HTERT RPE-1 (cell line): ENCODE results near the gene PHC1.
"Not testable (repeated sequence)": the region's sequence is repeated elsewhere in the genome, so short reads cannot be mapped to it uniquely, and the experiment has no call there.

Experiments
- in situ Hi-C: fragments of 300-500 bp; cut with MboI; formaldehyde crosslinking; loops from 4 replicates; pipeline ENCODE4 v1.14.3; 2020; ENCODE audit warnings: low sequenced_read_pairs

The PHC1 gene

GRCh38 chr12:8909752-8910151 lies 4.6 kb upstream of the PHC1 start:
- in situ Hi-C loops: no loop called here

GRCh38 chr12:8911606-8912268 lies 2.6 kb upstream of the PHC1 start:
- in situ Hi-C loops: no loop called here

- in situ Hi-C loops: no loop called here
These were observed 1.4 kb upstream of the PHC1 start for GRCh38 chr12:8912914-8913313.

GRCh38 chr12:8913702-8914032 lies 642 bp upstream of the PHC1 start:
- in situ Hi-C loops: no loop called here

- in situ Hi-C loops: no loop called here
These were observed 612 bp downstream of the PHC1 start for GRCh38 chr12:8914716-8915526.

- in situ Hi-C loops: no loop called here
These were observed 1.8 kb downstream of the PHC1 start for GRCh38 chr12:8916154-8916553.

GRCh38 chr12:8917031-8917430 lies 2.7 kb downstream of the PHC1 start:
- in situ Hi-C loops: no loop called here

GRCh38 chr12:8917751-8918150 lies 3.4 kb downstream of the PHC1 start:
- in situ Hi-C loops: no loop called here

GRCh38 chr12:8919643-8920042 lies 5.3 kb downstream of the PHC1 start:
- in situ Hi-C loops: not testable (repeated sequence)

- in situ Hi-C loops: no loop called here
These were observed 8.2 kb downstream of the PHC1 start for GRCh38 chr12:8922544-8922943.

GRCh38 chr12:8930655-8931323 lies 16.5 kb downstream of the PHC1 start:
- in situ Hi-C loops: not testable (repeated sequence)

- in situ Hi-C loops: not testable (repeated sequence)
These were observed 18.2 kb downstream of the PHC1 start for GRCh38 chr12:8932464-8932863.

- in situ Hi-C loops: not testable (repeated sequence)
These were observed 19.8 kb downstream of the PHC1 start for GRCh38 chr12:8934080-8934479.

- in situ Hi-C loops: no loop called here
These were observed 22.4 kb downstream of the PHC1 start for GRCh38 chr12:8936735-8937134.

GRCh38 chr12:8937842-8938442 lies 23.6 kb downstream of the PHC1 start:
- in situ Hi-C loops: not testable (repeated sequence)

- in situ Hi-C loops: no loop called here
These were observed 27.6 kb downstream of the PHC1 start for GRCh38 chr12:8941691-8942478.

- in situ Hi-C loops: no loop called here
These were observed 29.4 kb downstream of the PHC1 start for GRCh38 chr12:8943565-8944186.

- in situ Hi-C loops: no loop called here
These were observed 32.4 kb downstream of the PHC1 start for GRCh38 chr12:8946733-8947132.

- in situ Hi-C loops: no loop called here
These were observed 33.4 kb downstream of the PHC1 start for GRCh38 chr12:8947737-8948136.

- in situ Hi-C loops: no loop called here
These were observed 34.5 kb downstream of the PHC1 start for GRCh38 chr12:8948701-8949341.
